Panc1 (cell line): Measurements from ENCODE around the gene EMC9. TPM values are rescaled to one million over a fixed set of nuclear protein-coding genes. Genes with fewer than 3 reads are reported as not detected.
A peak's percentile ranks its signal among the peaks of the same experiment; 100 is the strongest.

Experiments used
- ATAC-seq: fragments of 200-7000 bp; cut with Tn5 transposase; 2 replicates; pipeline ENCODE4 v1.9.1; 2020; ENCODE audit warnings: mild to moderate bottlenecking, moderate library complexity
- BruUV-seq: library from RNA; stranded (reverse); fragments of 400-500 nt; replicated peaks from 2 replicates; lab custom pipeline; 2021; lab: Mats Ljungman, UMichigan
- CTCF ChIA-PET: fragments of 300-600 bp; sonication (Branson Sonifier 250); formaldehyde crosslinking; loops from one replicate; lab custom pipeline; 2022; ENCODE audit warnings: antibody characterized with exemption; lab: Charles Lee
- POLR2A ChIA-PET: fragments of 300-600 bp; sonication (Branson Sonifier 250); formaldehyde crosslinking; loops from one replicate; lab custom pipeline; 2022; ENCODE audit warnings: antibody characterized with exemption; lab: Charles Lee
- DNase-seq: peaks from one replicate; pipeline ENCODE4 v3.0.0-alpha.2; 2010; ENCODE audit warnings: low read depth, low spot score
- H3K27ac ChIP-seq: 2 replicates; pipeline ENCODE4 v1.5.1; 2011; ENCODE audit warnings: mild to moderate bottlenecking, low read length, inconsistent platforms
- H3K27me3 ChIP-seq: fragments of 200-500 bp; sonication (Bioruptor generic); 2 replicates; pipeline ENCODE4 v1.6.0; 2014; ENCODE audit warnings: low read length, inconsistent platforms; ENCODE audit not compliant: control insufficient read depth, insufficient read depth
- H3K36me3 ChIP-seq: fragments of 200-500 bp; sonication (Bioruptor generic); 2 replicates; pipeline ENCODE4 v1.5.1; 2014; ENCODE audit warnings: inconsistent platforms, mild to moderate bottlenecking, low read length, moderate library complexity; ENCODE audit not compliant: control insufficient read depth, insufficient read depth
- H3K4me1 ChIP-seq: 2 replicates; pipeline ENCODE4 v1.5.1; 2011; ENCODE audit warnings: inconsistent platforms, mild to moderate bottlenecking, low read length, moderate library complexity; ENCODE audit not compliant: control insufficient read depth, insufficient read depth
- H3K4me3 ChIP-seq, 2 experiments: 2 replicates each; pipeline ENCODE4 v1.5.1; 2011 to 2012; ENCODE audit warnings: low read depth in 2 of 2, low read length in 2 of 2, mild to moderate bottlenecking in 2 of 2, inconsistent platforms in 1 of 2, moderate library complexity in 1 of 2
- H3K9me3 ChIP-seq: fragments of 200-500 bp; sonication (Bioruptor generic); 2 replicates; pipeline ENCODE4 v1.5.1; 2014; ENCODE audit warnings: low read depth, mild to moderate bottlenecking, inconsistent platforms, low read length, moderate library complexity; ENCODE audit not compliant: control insufficient read depth, insufficient read depth
- CTCF ChIP-seq: fragments of 450-650 bp; IDR thresholded peaks from 2 replicates; pipeline ENCODE4 v1.5.1; 2017; ENCODE audit warnings: mild to moderate bottlenecking
- POLR2AphosphoS5 ChIP-seq: IDR thresholded peaks from 2 replicates; pipeline ENCODE4 v1.6.1; 2012; ENCODE audit warnings: mild to moderate bottlenecking, low read depth, low read length, moderate library complexity
- SIN3A ChIP-seq: IDR thresholded peaks from 2 replicates; pipeline ENCODE4 v1.6.1; 2012; ENCODE audit warnings: low read depth, mild to moderate bottlenecking, low read length, moderate library complexity, borderline replicate concordance; ENCODE audit not compliant: insufficient read depth
- TCF7L2 ChIP-seq: IDR thresholded peaks from 2 replicates; pipeline ENCODE4 v1.6.1; 2011; ENCODE audit warnings: mild to moderate bottlenecking, low read depth, low read length, inconsistent platforms
- in situ Hi-C: cut with HindIII; loops from 2 replicates; pipeline ENCODE4 v1.10.0; 2016; ENCODE audit warnings: low sequenced_read_pairs, low pct_unique_long_range_greater_than_20kb
- intact Hi-C: fragments of 100-400 bp; cut with micrococcal nuclease; formaldehyde crosslinking; loops from one replicate; pipeline ENCODE4 v1.10.0; 2022; ENCODE audit not compliant: unreplicated experiment
- total RNA-seq: library from RNA; stranded (reverse); gene quantifications from one replicate; pipeline ENCODE4 v1.2.1, GENCODE V29; 2021; ENCODE audit not compliant: unreplicated experiment
- TF ChIP-seq, protein P1 (sequence below), 2 experiments: IDR thresholded peaks; 2 replicates each; pipeline ENCODE4 v1.6.1; 2011 to 2012; ENCODE audit warnings: low read depth in 2 of 2, control low read depth in 1 of 2, low read length in 1 of 2, mild to moderate bottlenecking in 1 of 2, moderate library complexity in 1 of 2; ENCODE audit not compliant: insufficient read depth in 1 of 2

The EMC9 gene
- total RNA-seq, 1 experiment from 2014 or later, result 42.5 TPM

- CTCF ChIA-PET, result no interaction called here
- Histone ChIP-seq H3K27me3 (no peaks in the 10 kb centered on the region), H3K4me1 (0 out of 2 replicates have a peak, but pooled peaks cover 10% of the 10 kb centered on the region), H3K9me3 (no peaks in the 10 kb centered on the region), H3K4me3 (peak overlapping the region; percentile 81 to 82), H3K27ac (peak overlapping the region; percentile 83), H3K36me3 (0 out of 2 replicates have a peak, but pooled peaks cover 2% of the 10 kb centered on the region)
- intact Hi-C loops (no loop called here), in situ Hi-C loops (no loop called here)
- TF ChIP-seq CTCF, result no peak
- TF ChIP-seq, protein P1, sequence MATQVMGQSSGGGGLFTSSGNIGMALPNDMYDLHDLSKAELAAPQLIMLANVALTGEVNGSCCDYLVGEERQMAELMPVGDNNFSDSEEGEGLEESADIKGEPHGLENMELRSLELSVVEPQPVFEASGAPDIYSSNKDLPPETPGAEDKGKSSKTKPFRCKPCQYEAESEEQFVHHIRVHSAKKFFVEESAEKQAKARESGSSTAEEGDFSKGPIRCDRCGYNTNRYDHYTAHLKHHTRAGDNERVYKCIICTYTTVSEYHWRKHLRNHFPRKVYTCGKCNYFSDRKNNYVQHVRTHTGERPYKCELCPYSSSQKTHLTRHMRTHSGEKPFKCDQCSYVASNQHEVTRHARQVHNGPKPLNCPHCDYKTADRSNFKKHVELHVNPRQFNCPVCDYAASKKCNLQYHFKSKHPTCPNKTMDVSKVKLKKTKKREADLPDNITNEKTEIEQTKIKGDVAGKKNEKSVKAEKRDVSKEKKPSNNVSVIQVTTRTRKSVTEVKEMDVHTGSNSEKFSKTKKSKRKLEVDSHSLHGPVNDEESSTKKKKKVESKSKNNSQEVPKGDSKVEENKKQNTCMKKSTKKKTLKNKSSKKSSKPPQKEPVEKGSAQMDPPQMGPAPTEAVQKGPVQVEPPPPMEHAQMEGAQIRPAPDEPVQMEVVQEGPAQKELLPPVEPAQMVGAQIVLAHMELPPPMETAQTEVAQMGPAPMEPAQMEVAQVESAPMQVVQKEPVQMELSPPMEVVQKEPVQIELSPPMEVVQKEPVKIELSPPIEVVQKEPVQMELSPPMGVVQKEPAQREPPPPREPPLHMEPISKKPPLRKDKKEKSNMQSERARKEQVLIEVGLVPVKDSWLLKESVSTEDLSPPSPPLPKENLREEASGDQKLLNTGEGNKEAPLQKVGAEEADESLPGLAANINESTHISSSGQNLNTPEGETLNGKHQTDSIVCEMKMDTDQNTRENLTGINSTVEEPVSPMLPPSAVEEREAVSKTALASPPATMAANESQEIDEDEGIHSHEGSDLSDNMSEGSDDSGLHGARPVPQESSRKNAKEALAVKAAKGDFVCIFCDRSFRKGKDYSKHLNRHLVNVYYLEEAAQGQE (IDR thresholded peaks at IDR 0.05; ENCODE audit: insufficient read depth in 1 of 2, low read depth in 2 of 2, low read length in 1 of 2), result no peak
- TF ChIP-seq TCF7L2, result no peak
- no peak for TF ChIP-seq SIN3A
- no peak for TF ChIP-seq POLR2AphosphoS5
- POLR2A ChIA-PET, result interaction anchor here (0.6 kb wide), 1 partner anchor 133 kb away, joined by 3 read pairs; no protein-coding TSS in a partner anchor
- ATAC-seq (no peak), DNase-seq (no peak)
- BruUV-seq, result no TSS peak
These were observed 45.6 kb upstream of the EMC9 start for GRCh38 chr14:24186831-24187538.

- Histone ChIP-seq H3K36me3 (0 out of 2 replicates have a peak, but pooled peaks cover 2% of the 10 kb centered on the region), H3K27me3 (no peaks in the 10 kb centered on the region), H3K27ac (no peak overlapping the region), H3K4me3 (no peak overlapping the region), H3K4me1 (0 out of 2 replicates have a peak, but pooled peaks cover 10% of the 10 kb centered on the region), H3K9me3 (no peaks in the 10 kb centered on the region)
- DNase-seq (no peak), ATAC-seq (no peak)
- TF ChIP-seq POLR2AphosphoS5, result no peak
- TF ChIP-seq SIN3A, result no peak
- TF ChIP-seq CTCF, result no peak
- TF ChIP-seq TCF7L2, result no peak
- TF ChIP-seq, protein P1 (IDR thresholded peaks at IDR 0.05; ENCODE audit: insufficient read depth in 1 of 2, low read depth in 2 of 2, low read length in 1 of 2), result no peak
- no TSS peak for BruUV-seq
- in situ Hi-C loops (no loop called here), intact Hi-C loops (no loop called here)
- ChIA-PET POLR2A (no interaction called here), CTCF (no interaction called here)
These were observed 44.4 kb upstream of the EMC9 start for GRCh38 chr14:24185741-24186140.
